ENCODE results near the gene NEU4. TPM values are rescaled to one million over a fixed set of nuclear protein-coding genes. Genes with fewer than 3 reads are reported as not detected.

The NEU4 gene
- total and polyA plus RNA-seq, 2 donors from 2014 or later: 0.76 to 2.8 TPM

DNA sequence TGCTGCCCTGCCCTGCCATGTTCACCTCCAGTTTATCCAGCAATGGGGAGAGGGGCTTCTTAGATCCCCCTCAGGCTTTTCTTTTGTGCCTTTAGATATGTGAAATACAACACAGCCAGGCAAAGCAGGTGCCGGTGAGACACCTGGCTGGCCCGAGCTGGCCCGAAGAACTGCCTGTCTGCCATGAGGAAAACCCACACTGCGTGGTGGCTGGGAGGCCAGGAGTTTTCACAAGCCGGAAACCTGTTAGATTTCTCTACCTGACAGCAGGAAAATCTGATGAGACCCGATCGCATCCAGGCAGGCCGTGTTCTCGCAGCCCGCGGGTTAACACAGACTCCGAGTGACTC is 38.1 kb upstream of the NEU4 start:
- no peaks in the 10 kb centered on the region for H3K27me3 ChIP-seq (ENCODE audit: control insufficient read depth, insufficient read depth, low read length)
- intact Hi-C loops (cut with DNase I): no loop called here

DNA sequence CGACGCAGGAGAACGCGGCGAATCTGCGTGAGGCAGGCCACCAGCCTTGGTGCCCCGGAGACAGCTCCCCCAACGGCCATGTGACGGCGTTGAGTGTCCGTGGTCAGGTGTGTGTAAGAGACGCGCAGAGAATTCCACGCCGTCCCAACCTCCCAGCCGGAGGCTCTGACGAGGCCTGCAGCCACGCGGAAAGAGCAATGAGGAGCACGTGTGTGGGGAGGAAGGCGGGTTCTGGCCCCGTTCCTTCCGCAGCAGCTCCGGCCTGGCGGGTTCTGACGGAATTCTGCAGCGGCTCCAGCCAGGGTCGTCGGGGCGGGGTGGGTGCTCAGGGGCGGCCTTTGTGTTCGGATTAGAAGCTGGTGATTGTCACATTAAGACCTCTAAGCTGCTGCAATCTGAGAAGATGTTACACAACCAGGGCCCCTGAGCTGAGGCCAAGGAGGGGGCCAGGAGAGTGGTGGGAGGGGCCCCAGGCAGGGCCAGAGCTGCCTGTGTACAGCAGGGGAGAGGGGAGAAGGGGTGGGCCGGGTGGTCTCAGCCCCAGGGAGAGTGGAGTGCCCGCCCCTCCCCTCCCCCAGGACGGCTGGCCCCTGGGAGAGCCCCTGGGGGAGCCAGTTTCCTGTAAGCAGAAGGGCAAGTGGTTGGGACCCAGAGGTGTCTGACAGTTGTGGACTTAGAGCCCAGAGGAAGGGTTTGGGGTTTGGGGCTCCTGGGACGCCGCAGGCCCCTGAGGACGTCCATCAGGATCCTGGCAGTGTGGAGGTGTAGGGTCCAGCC is 37.5 kb upstream of the NEU4 start:
- intact Hi-C loops (cut with DNase I): no loop called here
- H3K27me3 ChIP-seq (ENCODE audit: control insufficient read depth, insufficient read depth, low read length): no peaks in the 10 kb centered on the region
- H3K9ac ChIP-seq (ENCODE audit: low read length in 3 of 3): no peak overlapping the region
- TF ChIP-seq, protein P1, sequence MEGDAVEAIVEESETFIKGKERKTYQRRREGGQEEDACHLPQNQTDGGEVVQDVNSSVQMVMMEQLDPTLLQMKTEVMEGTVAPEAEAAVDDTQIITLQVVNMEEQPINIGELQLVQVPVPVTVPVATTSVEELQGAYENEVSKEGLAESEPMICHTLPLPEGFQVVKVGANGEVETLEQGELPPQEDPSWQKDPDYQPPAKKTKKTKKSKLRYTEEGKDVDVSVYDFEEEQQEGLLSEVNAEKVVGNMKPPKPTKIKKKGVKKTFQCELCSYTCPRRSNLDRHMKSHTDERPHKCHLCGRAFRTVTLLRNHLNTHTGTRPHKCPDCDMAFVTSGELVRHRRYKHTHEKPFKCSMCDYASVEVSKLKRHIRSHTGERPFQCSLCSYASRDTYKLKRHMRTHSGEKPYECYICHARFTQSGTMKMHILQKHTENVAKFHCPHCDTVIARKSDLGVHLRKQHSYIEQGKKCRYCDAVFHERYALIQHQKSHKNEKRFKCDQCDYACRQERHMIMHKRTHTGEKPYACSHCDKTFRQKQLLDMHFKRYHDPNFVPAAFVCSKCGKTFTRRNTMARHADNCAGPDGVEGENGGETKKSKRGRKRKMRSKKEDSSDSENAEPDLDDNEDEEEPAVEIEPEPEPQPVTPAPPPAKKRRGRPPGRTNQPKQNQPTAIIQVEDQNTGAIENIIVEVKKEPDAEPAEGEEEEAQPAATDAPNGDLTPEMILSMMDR (IDR thresholded peaks at IDR 0.05; ENCODE audit: borderline replicate concordance, extremely low read depth, insufficient read depth): no peak
- H3K4me1 ChIP-seq (ENCODE audit: control insufficient read depth in 2 of 3, insufficient read depth in 2 of 3, low read depth in 1 of 3, low read length in 3 of 3): peaks cover 0 to 13% (median 10%) of the 10 kb centered on the region in 3 donors
- H3K36me3 ChIP-seq (ENCODE audit: control insufficient read depth in 2 of 3, insufficient read depth in 3 of 3, low read length in 3 of 3): no peaks in the 10 kb centered on the region
- DNase-seq (peak; percentile 45 to 94 (median 77)), FAIRE-seq (no peak)
- H3K4me3 ChIP-seq (ENCODE audit: low read length in 3 of 3): no peak overlapping the region
- H3K27ac ChIP-seq (ENCODE audit: low read depth in 2 of 2, low read length in 2 of 2): no peak overlapping the region
- no peaks in the 10 kb centered on the region for H3K9me3 ChIP-seq (ENCODE audit: control insufficient read depth in 2 of 3, insufficient read depth in 1 of 3, low read length in 3 of 3)

More for the DNA sequence above, 38.1 kb upstream of the NEU4 start:
- no peak overlapping the region for H3K4me3 ChIP-seq (ENCODE audit: low read length in 3 of 3)
- no peak overlapping the region for H3K9ac ChIP-seq (ENCODE audit: low read length in 3 of 3)
- TF ChIP-seq, protein P1 (IDR thresholded peaks at IDR 0.05; ENCODE audit: borderline replicate concordance, extremely low read depth, insufficient read depth): no peak
- no peaks in the 10 kb centered on the region for H3K36me3 ChIP-seq (ENCODE audit: control insufficient read depth in 2 of 3, insufficient read depth in 3 of 3, low read length in 3 of 3)
- no peaks in the 10 kb centered on the region for H3K9me3 ChIP-seq (ENCODE audit: control insufficient read depth in 2 of 3, insufficient read depth in 1 of 3, low read length in 3 of 3)
- DNase-seq (no peak), FAIRE-seq (no peak)
- H3K4me1 ChIP-seq (ENCODE audit: control insufficient read depth in 2 of 3, insufficient read depth in 2 of 3, low read depth in 1 of 3, low read length in 3 of 3): peaks cover 0 to 13% (median 10%) of the 10 kb centered on the region in 3 donors
- H3K27ac ChIP-seq (ENCODE audit: low read depth in 2 of 2, low read length in 2 of 2): no peak overlapping the region

DNA sequence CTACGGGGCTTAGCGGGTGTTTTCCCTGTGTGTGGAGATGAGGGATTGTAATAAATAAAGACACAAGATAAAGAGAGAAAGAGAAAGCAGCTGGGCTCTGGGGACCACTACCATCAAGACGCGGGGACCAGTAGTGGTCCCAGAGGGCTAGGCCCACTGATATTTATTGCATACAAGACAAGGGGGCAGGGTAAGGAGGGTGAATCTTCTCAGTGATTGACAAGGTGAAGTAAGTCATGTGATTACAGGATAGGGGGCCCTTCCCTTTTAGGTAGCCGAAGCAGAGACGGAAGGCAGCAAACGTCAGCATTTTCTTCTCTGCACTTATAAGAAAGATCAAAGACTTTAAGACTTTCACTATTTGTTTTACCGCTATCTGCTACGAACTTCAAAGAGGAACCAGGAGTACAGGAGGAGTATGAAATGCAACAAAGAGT is 36.9 kb upstream of the NEU4 start:
- TF ChIP-seq, protein P1 (IDR thresholded peaks at IDR 0.05; ENCODE audit: borderline replicate concordance, extremely low read depth, insufficient read depth): no peak
- no peak for DNase-seq
- Histone ChIP-seq H3K36me3 (ENCODE audit: control insufficient read depth in 2 of 3, insufficient read depth in 3 of 3, low read length in 3 of 3) (no peaks in the 10 kb centered on the region), H3K4me3 (ENCODE audit: low read length in 3 of 3) (no peak overlapping the region), H3K9ac (ENCODE audit: low read length in 3 of 3) (no peak overlapping the region), H3K9me3 (ENCODE audit: control insufficient read depth in 2 of 3, insufficient read depth in 1 of 3, low read length in 3 of 3) (no peaks in the 10 kb centered on the region), H3K4me1 (ENCODE audit: control insufficient read depth in 2 of 3, insufficient read depth in 2 of 3, low read depth in 1 of 3, low read length in 3 of 3) (peaks cover 0 to 13% (median 10%) of the 10 kb centered on the region in 3 donors), H3K27ac (ENCODE audit: low read depth in 2 of 2, low read length in 2 of 2) (no peak overlapping the region), H3K27me3 (ENCODE audit: control insufficient read depth, insufficient read depth, low read length) (no peaks in the 10 kb centered on the region)
- intact Hi-C loops (cut with DNase I): no loop called here
- FAIRE-seq: no peak

All from kidney (tissue), 14 donors.